Ovary (tissue), 3 donors: ENCODE measurements around the gene TST.

ENCODE experiments used
- EP300 ChIP-seq: sonication (generic); formaldehyde crosslinking; IDR thresholded peaks from one replicate; pipeline ENCODE4 v1.6.1; 2017; ENCODE audit warnings: antibody characterized with exemption
- POLR2A ChIP-seq: fragments of 450-650 bp; IDR thresholded peaks from one replicate; pipeline ENCODE4 v1.6.1; 2017; ENCODE audit warnings: antibody characterized with exemption, mild to moderate bottlenecking, moderate library complexity
- TF ChIP-seq, protein P1 (sequence below), 3 donors: fragments of 450-650 bp in 2 of 3; fragments of 200-600 bp in 1 of 3; IDR thresholded peaks; one replicate each; pipeline versions ENCODE4 v1.5.1 to v1.8.0; 2016 to 2022; ENCODE audit warnings: antibody characterized with exemption in 3 of 3, mild to moderate bottlenecking in 1 of 3
- donor health status: DM: no; HTN: no; CAD: no.

DNA sequence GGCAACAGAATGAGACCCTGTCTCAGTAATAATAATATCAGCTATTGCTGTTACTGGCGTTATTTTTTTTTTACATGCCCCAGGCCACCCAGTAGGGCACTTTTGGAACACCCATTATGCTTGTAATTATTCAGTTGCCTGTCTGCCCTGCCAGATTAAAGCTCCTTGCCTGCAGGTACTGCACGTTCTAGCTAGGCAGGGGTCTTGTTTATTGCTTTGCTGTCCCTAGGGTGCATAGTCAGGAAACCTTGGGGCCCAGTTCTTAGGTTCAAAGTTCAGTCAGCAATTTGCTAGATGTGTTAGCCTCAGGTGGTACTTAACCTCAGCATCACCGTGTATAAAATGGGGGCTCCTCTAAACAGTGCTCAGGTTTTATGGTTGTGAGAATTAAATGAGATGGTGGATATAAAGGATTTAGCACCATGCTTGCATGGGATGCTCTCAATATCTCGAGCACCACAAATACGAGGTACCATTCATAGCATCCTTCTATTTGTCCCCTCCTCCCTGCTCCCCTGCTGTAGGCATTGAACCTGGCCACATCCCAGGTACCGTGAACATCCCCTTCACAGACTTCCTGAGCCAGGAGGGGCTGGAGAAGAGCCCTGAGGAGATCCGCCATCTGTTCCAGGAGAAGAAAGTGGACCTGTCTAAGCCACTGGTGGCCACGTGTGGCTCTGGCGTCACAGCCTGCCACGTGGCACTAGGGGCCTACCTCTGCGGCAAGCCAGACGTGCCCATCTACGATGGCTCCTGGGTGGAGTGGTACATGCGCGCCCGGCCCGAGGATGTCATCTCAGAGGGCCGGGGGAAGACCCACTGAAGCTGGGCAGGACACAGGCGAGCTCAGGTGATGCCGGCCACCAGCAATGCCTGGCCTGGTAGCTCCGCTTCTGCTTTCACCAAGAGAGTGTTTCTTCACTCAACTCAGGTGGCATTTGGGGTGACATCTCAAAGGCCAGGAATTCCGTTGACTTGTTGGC is 9.7 kb upstream of the TST start:
- TF ChIP-seq, protein P1, sequence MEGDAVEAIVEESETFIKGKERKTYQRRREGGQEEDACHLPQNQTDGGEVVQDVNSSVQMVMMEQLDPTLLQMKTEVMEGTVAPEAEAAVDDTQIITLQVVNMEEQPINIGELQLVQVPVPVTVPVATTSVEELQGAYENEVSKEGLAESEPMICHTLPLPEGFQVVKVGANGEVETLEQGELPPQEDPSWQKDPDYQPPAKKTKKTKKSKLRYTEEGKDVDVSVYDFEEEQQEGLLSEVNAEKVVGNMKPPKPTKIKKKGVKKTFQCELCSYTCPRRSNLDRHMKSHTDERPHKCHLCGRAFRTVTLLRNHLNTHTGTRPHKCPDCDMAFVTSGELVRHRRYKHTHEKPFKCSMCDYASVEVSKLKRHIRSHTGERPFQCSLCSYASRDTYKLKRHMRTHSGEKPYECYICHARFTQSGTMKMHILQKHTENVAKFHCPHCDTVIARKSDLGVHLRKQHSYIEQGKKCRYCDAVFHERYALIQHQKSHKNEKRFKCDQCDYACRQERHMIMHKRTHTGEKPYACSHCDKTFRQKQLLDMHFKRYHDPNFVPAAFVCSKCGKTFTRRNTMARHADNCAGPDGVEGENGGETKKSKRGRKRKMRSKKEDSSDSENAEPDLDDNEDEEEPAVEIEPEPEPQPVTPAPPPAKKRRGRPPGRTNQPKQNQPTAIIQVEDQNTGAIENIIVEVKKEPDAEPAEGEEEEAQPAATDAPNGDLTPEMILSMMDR (IDR thresholded peaks at IDR 0.05) = no peak
- TF ChIP-seq EP300 = no peak
- TF ChIP-seq POLR2A = no peak
